GM23338 (cell line): ENCODE results near the gene CHST15. TPM values are rescaled to one million over a fixed set of nuclear protein-coding genes. Genes with fewer than 3 reads are reported as not detected.

ENCODE experiments used
- ATAC-seq: fragments of 200-7000 bp; cut with Tn5 transposase; 3 replicates; pipeline ENCODE4 v1.9.1; 2020
- DNase-seq: peaks from one replicate; pipeline ENCODE4 v3.0.0-alpha.2; 2015; ENCODE audit warnings: low spot score
- H2AFZ ChIP-seq: fragments of 200-600 bp; sonication (generic); 2 replicates; pipeline ENCODE4 v1.8.0; 2016; ENCODE audit warnings: antibody characterized with exemption, mild to moderate bottlenecking, moderate library complexity
- H3F3A ChIP-seq: fragments of 200-600 bp; sonication (generic); replicated peaks from 2 replicates; pipeline ENCODE4 v1.8.0; 2017; ENCODE audit warnings: antibody characterized with exemption, mixed run types, low read depth
- H3K27ac ChIP-seq: fragments of 200-600 bp; sonication (generic); 2 replicates; pipeline ENCODE4 v1.6.1; 2016; ENCODE audit warnings: low read depth
- H3K27me3 ChIP-seq: fragments of 200-600 bp; sonication (generic); 2 replicates; pipeline ENCODE4 v1.8.0; 2016; ENCODE audit warnings: mild to moderate bottlenecking, mixed run types, moderate library complexity; ENCODE audit not compliant: insufficient read depth
- H3K36me3 ChIP-seq: fragments of 200-600 bp; sonication (generic); 2 replicates; pipeline ENCODE4 v1.8.0; 2016; ENCODE audit warnings: mild to moderate bottlenecking; ENCODE audit not compliant: insufficient read depth
- H3K4me1 ChIP-seq: fragments of 200-600 bp; sonication (generic); 2 replicates; pipeline ENCODE4 v1.8.0; 2016; ENCODE audit warnings: mild to moderate bottlenecking, moderate library complexity; ENCODE audit not compliant: insufficient read depth
- H3K4me2 ChIP-seq: fragments of 200-600 bp; sonication (generic); 2 replicates; pipeline ENCODE4 v1.7.1; 2017; ENCODE audit warnings: mixed run types
- H3K4me3 ChIP-seq: fragments of 200-600 bp; sonication (generic); 2 replicates; pipeline ENCODE4 v1.6.1; 2016; ENCODE audit warnings: mixed run types
- H3K79me2 ChIP-seq: fragments of 200-600 bp; sonication (generic); replicated peaks from 2 replicates; pipeline ENCODE4 v1.8.0; 2017; ENCODE audit warnings: mild to moderate bottlenecking; ENCODE audit not compliant: insufficient read depth
- H3K9me2 ChIP-seq: fragments of 200-600 bp; sonication (generic); 2 replicates; pipeline ENCODE4 v1.8.0; 2017; ENCODE audit not compliant: insufficient read depth
- H4K20me1 ChIP-seq: fragments of 200-600 bp; sonication (generic); replicated peaks from 2 replicates; pipeline ENCODE4 v1.8.0; 2017; ENCODE audit warnings: mild to moderate bottlenecking; ENCODE audit not compliant: insufficient read depth
- H3K27ac Mint-ChIP-seq: 2 replicates; pipeline ENCODE4 v1.8.0; 2020; ENCODE audit warnings: inconsistent platforms, mild to moderate bottlenecking, moderate library complexity, mixed read lengths
- H3K27me3 Mint-ChIP-seq: 3 replicates; pipeline ENCODE4 v1.8.0; 2022; ENCODE audit warnings: low read depth, mild to moderate bottlenecking, moderate library complexity, mixed read lengths, inconsistent platforms; ENCODE audit not compliant: insufficient read depth, poor library complexity
- H3K36me3 Mint-ChIP-seq: 3 replicates; pipeline ENCODE4 v1.8.0; 2021; ENCODE audit warnings: low read depth, mild to moderate bottlenecking, inconsistent platforms, moderate library complexity, mixed read lengths
- H3K4me1 Mint-ChIP-seq: 3 replicates; pipeline ENCODE4 v1.8.0; 2020; ENCODE audit warnings: mild to moderate bottlenecking, inconsistent platforms, mixed read lengths
- H3K4me3 Mint-ChIP-seq: 3 replicates; pipeline ENCODE4 v1.8.0; 2021; ENCODE audit warnings: moderate library complexity, mild to moderate bottlenecking, inconsistent platforms, mixed read lengths
- H3K9me3 Mint-ChIP-seq: 3 replicates; pipeline ENCODE4 v1.8.0; 2020; ENCODE audit warnings: moderate library complexity, mild to moderate bottlenecking, inconsistent platforms, mixed read lengths
- CREB1 ChIP-seq: fragments of 250-450 bp; sonication (Bioruptor Pico); IDR thresholded peaks from 2 replicates; pipeline ENCODE4 v1.5.0; 2020; ENCODE audit warnings: low read depth, mild to moderate bottlenecking, moderate library complexity
- CTCF ChIP-seq, 2 experiments: fragments of 200-600 bp in 1 of 2; sonication (generic) in 1 of 2; conservative IDR thresholded peaks; 2 replicates each; pipeline versions ENCODE4 v1.5.1 to v1.6.1; 2016 to 2017; ENCODE audit warnings: antibody characterized with exemption in 2 of 2, low read depth in 2 of 2, mild to moderate bottlenecking in 2 of 2, moderate library complexity in 1 of 2
- ETS1 ChIP-seq: IDR thresholded peaks from 2 replicates; pipeline ENCODE4 v1.6.1; 2016; ENCODE audit warnings: antibody characterized with exemption
- EZH2 ChIP-seq: fragments of 200-600 bp; sonication (generic); IDR thresholded peaks from one replicate; pipeline ENCODE4 v1.8.0; 2017; ENCODE audit warnings: antibody characterized with exemption, mild to moderate bottlenecking, low read depth; ENCODE audit not compliant: unreplicated experiment
- JUNB ChIP-seq: IDR thresholded peaks from one replicate; pipeline ENCODE4 v1.6.1; 2016; ENCODE audit warnings: antibody characterized with exemption; ENCODE audit not compliant: unreplicated experiment
- NANOG ChIP-seq: IDR thresholded peaks from 2 replicates; pipeline ENCODE4 v1.6.1; 2016; ENCODE audit warnings: antibody characterized with exemption, borderline replicate concordance
- POLR2AphosphoS5 ChIP-seq: IDR thresholded peaks from 2 replicates; pipeline ENCODE4 v1.6.1; 2016; ENCODE audit warnings: antibody characterized with exemption, low read depth
- REST ChIP-seq: IDR thresholded peaks from one replicate; pipeline ENCODE4 v1.6.1; 2018; ENCODE audit warnings: antibody characterized with exemption; ENCODE audit not compliant: unreplicated experiment
- STAT1 ChIP-seq: IDR thresholded peaks from one replicate; pipeline ENCODE4 v1.6.1; 2016; ENCODE audit warnings: antibody characterized with exemption; ENCODE audit not compliant: unreplicated experiment
- ZNF114 ChIP-seq: fragments of 250-450 bp; sonication (Bioruptor Pico); IDR thresholded peaks from 2 replicates; pipeline ENCODE4 v1.5.0; 2020; ENCODE audit warnings: mild to moderate bottlenecking, moderate library complexity
- ZNF462 ChIP-seq: fragments of 250-450 bp; sonication (Bioruptor Pico); IDR thresholded peaks from 2 replicates; pipeline ENCODE4 v1.5.0; 2020; ENCODE audit warnings: mild to moderate bottlenecking, moderate library complexity
- polyA plus RNA-seq: library from polyadenylated mRNA; unstranded; fragments of >200 nt; fragmentation: Nextera tagmentation; extraction: Ambion mirVana; gene quantifications from 2 replicates; pipeline ENCODE4 v1.2.1, GENCODE V29; 2016
- total RNA-seq: library from RNA; depleted of rRNA; stranded (reverse); fragments of >200 nt; shearing (Covaris generic); gene quantifications from 2 replicates; pipeline ENCODE4 v1.2.3, GENCODE V29; 2014

CHST15 gene
- total and polyA plus RNA-seq, 2 experiments from 2014 or later = 2.6 to 11.2 TPM

GRCh38 chr10:124068929-124069328 is 24.5 kb downstream of the CHST15 start:
- H3K79me2 ChIP-seq = 0 out of 2 replicates have a peak, but pooled peaks cover 3% of the 10 kb centered on the region
- H3K36me3 Mint-ChIP-seq = no peaks in the 10 kb centered on the region
- peaks cover 10% of the 10 kb centered on the region for H3K27me3 Mint-ChIP-seq
- ATAC-seq (no peak), DNase-seq (no peak)
- H3F3A ChIP-seq = peaks cover 5% of the 10 kb centered on the region
- H3K4me1 ChIP-seq = peaks cover 38% of the 10 kb centered on the region
- TF ChIP-seq REST (no peak), JUNB (no peak), STAT1 (no peak), POLR2AphosphoS5 (no peak), ZNF462 (no peak), EZH2 (no peak), NANOG (no peak), CREB1 (CRISPR knock-in tag) (no peak), CTCF (conservative IDR thresholded peaks at IDR 0.05; ENCODE audit: low read depth in 2 of 2) (no peak), ETS1 (no peak), ZNF114 (CRISPR knock-in tag) (no peak)
- H3K4me1 Mint-ChIP-seq = peaks cover 71% of the 10 kb centered on the region
- no peak overlapping the region for H3K4me3 ChIP-seq
- H3K9me3 Mint-ChIP-seq = no peaks in the 10 kb centered on the region
- no peak overlapping the region for H3K27ac ChIP-seq
- H3K4me2 ChIP-seq = no peak overlapping the region
- H2AFZ ChIP-seq = no peak overlapping the region
- H3K9me2 ChIP-seq = no peaks in the 10 kb centered on the region
- H3K27me3 ChIP-seq = no peaks in the 10 kb centered on the region
- no peaks in the 10 kb centered on the region for H4K20me1 ChIP-seq
- H3K4me3 Mint-ChIP-seq = no peak overlapping the region
- no peak overlapping the region for H3K27ac Mint-ChIP-seq
- no peaks in the 10 kb centered on the region for H3K36me3 ChIP-seq
